HCT116 (cell line): ENCODE measurements around the gene NRXN2.

Experiments used
- CEBPB ChIP-seq: IDR thresholded peaks from 2 replicates; pipeline ENCODE4 v1.6.1; 2012; ENCODE audit warnings: low read depth
- TF ChIP-seq, protein P1 (sequence below), 3 experiments: fragments of 200-600 bp in 1 of 3; sonication (generic) in 1 of 3; IDR thresholded peaks in 2 of 3; conservative IDR thresholded peaks in 1 of 3; 2 replicates each; pipeline ENCODE4 v1.5.1; 2012 to 2017; ENCODE audit warnings: low read depth in 2 of 3, low read length in 2 of 3, antibody characterized with exemption in 1 of 3, borderline replicate concordance in 1 of 3, control low read depth in 1 of 3, mild to moderate bottlenecking in 1 of 3, mixed read lengths in 1 of 3, mixed run types in 1 of 3, moderate library complexity in 1 of 3; ENCODE audit not compliant: insufficient read depth in 1 of 3

DNA sequence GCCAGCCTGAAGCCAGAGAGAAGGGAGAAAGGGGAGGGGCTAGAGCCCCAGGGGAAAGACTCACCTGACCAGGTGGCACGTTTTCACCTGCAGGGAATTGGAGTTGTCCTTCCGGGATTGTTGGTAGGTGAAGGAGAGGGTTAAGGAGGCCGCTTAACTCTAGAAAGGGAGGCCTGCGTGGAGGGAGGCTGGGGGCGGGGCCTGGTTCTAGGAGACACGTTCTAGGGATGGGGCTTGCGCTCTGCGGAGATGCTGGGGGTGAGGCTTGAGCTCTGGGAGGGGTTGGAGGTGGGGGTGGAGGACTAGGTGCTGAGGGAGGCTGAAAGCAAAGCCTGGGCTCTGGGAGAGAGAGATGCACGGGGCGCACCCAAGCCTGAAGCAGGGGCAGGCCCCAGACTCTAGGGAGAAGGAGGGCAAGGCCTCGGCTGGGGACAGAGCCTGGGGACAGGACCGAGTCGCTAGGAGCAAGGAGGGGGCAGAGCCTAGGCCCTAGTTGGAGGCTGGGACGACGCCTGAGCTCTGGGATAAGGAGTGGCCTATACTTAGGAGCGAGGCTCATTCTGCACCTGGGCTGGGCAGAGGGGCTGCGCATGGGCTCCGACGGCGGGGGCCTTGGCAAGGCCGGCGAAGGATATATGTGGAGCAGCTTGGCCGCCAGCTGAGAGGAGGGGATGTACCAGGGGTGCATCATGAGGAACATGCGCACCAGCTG, 18.5 kb upstream of the NRXN2 start:
- TF ChIP-seq CEBPB: no peak
- TF ChIP-seq, protein P1, sequence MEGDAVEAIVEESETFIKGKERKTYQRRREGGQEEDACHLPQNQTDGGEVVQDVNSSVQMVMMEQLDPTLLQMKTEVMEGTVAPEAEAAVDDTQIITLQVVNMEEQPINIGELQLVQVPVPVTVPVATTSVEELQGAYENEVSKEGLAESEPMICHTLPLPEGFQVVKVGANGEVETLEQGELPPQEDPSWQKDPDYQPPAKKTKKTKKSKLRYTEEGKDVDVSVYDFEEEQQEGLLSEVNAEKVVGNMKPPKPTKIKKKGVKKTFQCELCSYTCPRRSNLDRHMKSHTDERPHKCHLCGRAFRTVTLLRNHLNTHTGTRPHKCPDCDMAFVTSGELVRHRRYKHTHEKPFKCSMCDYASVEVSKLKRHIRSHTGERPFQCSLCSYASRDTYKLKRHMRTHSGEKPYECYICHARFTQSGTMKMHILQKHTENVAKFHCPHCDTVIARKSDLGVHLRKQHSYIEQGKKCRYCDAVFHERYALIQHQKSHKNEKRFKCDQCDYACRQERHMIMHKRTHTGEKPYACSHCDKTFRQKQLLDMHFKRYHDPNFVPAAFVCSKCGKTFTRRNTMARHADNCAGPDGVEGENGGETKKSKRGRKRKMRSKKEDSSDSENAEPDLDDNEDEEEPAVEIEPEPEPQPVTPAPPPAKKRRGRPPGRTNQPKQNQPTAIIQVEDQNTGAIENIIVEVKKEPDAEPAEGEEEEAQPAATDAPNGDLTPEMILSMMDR (IDR thresholded peaks at IDR 0.05 in 2 of 3, conservative IDR thresholded peaks at IDR 0.05 in 1 of 3; ENCODE audit: borderline replicate concordance in 1 of 3, insufficient read depth in 1 of 3, low read depth in 2 of 3, low read length in 2 of 3): no peak
